Inflammatory macrophage treated with lipopolysaccharide for 1 hour (primary cell): Measurements from ENCODE around the gene MAP2K5.

Source experiments
- DNase-seq, 2 donors: peaks; one replicate each; pipeline ENCODE4 v3.0.0-alpha.2; 2020 to 2022

The MAP2K5 gene

GRCh38 chr15:67845974-67846373 lies 303.5 kb downstream of the MAP2K5 start:
- DNase-seq = no peak

DNA sequence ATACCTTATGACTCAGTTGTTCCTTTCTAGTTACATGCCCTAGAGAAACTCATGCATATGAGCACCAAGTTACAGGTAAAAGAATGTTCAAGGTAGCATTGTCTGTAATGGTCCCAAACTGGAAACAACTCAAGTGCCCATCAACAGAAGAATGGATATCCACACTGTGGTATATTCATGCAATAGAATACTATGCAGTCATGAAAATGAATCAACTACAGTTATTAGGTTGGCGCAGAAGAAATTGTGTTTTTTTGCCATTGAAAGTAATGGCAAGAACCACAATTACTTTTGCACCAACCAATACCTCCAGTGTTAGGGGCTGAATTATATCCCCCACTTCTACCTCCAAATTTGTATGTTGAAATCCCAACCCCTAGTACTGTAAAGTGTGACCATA lies 307.0 kb downstream of the MAP2K5 start:
- DNase-seq = no peak

- no peak for DNase-seq
Observed at GRCh38 chr15:67850336-67850735, 307.8 kb downstream of the MAP2K5 start.

GRCh38 chr15:67850994-67851571 lies 308.6 kb downstream of the MAP2K5 start:
- peak; percentile 79 to 86 for DNase-seq

- DNase-seq = no peak
Observed at GRCh38 chr15:67852418-67852817, 309.9 kb downstream of the MAP2K5 start.

DNA sequence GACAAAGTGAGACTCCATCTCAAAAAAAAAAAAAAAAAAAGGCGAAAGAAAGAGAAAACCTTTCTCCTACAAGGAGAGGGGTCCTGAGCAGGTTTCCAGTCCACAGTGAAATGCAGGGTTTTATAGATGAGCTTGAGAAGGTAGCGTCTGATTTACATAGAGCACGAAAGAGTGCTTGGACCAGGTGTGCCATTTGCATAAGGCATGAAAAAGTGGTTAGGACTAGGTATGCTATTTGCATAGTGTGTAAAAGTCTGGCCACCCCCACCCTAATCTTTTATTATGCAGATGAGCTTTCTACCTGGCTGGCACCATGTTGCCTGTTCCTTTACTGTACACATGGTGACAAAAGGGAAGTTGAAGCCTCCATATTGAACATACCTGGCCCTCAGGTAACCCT lies 311.0 kb downstream of the MAP2K5 start:
- no peak for DNase-seq

GRCh38 chr15:67854358-67854757 lies 311.9 kb downstream of the MAP2K5 start:
- DNase-seq = no peak

DNA sequence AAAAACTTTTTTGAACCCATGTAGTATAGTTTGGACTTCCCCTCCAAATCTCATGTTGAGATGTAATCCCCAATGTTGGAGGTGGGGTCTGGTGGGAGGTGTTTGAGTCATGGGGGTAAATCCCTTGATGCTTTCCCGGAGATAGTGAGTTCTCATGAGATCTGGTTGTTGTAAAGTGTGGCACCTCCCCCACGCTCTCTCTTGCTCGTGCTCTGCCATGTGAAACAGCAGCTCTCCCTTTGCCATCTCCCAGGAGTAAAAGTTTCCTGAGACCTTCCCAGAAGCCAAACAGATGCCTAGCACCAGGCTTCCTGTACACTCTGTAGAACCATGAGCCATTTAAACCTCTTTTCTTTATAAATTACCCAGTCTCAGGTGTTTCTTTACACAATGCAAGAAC lies 313.3 kb downstream of the MAP2K5 start:
- DNase-seq = peak in 1 of 2 donors; percentile 47
